HepG2 (cell line): ENCODE results near the gene NSD1. TPM values are rescaled to one million over a fixed set of nuclear protein-coding genes. Genes with fewer than 3 reads are reported as not detected.
A peak's percentile ranks its signal among the peaks of the same experiment; 100 is the strongest.

Experiments used
- ARNT ChIP-seq: fragments of 450-650 bp; IDR thresholded peaks from 2 replicates; pipeline ENCODE4 v1.6.1; 2017
- ARNTL ChIP-seq: sonication (generic); formaldehyde crosslinking; IDR thresholded peaks from 2 replicates; pipeline ENCODE4 v1.4.0; 2020; ENCODE audit warnings: mild to moderate bottlenecking, missing genetic modification reagents
- ATRX ChIP-seq: sonication (generic); formaldehyde crosslinking; IDR thresholded peaks from 2 replicates; pipeline ENCODE4 v1.4.0; 2020; ENCODE audit warnings: missing genetic modification reagents, borderline replicate concordance
- BATF2 ChIP-seq: sonication (generic); formaldehyde crosslinking; IDR thresholded peaks from 2 replicates; pipeline ENCODE4 v1.8.0; 2022; ENCODE audit warnings: mild to moderate bottlenecking, missing genetic modification reagents, moderate library complexity
- BCL6 ChIP-seq: IDR thresholded peaks from 2 replicates; pipeline ENCODE4 v1.6.1; 2016; ENCODE audit warnings: missing genetic modification reagents, missing compliant biosample characterization
- ETV5 ChIP-seq: IDR thresholded peaks from 2 replicates; pipeline ENCODE4 v1.6.1; 2018; ENCODE audit warnings: missing biosample characterization, missing genetic modification reagents, inconsistent platforms, borderline replicate concordance
- FIP1L1 ChIP-seq: fragments of 200-400 bp; formaldehyde crosslinking; IDR thresholded peaks from 2 replicates; pipeline ENCODE4 v1.6.1; 2018; ENCODE audit warnings: low read depth, mild to moderate bottlenecking, low read length, moderate library complexity, borderline replicate concordance; ENCODE audit not compliant: insufficient read depth
- GLMP ChIP-seq: sonication (generic); formaldehyde crosslinking; IDR thresholded peaks from 2 replicates; pipeline ENCODE4 v1.9.0; 2021; ENCODE audit warnings: missing genetic modification reagents, mild to moderate bottlenecking, borderline replicate concordance
- HMGXB3 ChIP-seq: sonication (generic); formaldehyde crosslinking; IDR thresholded peaks from 2 replicates; pipeline ENCODE4 v1.4.0; 2020; ENCODE audit warnings: missing genetic modification reagents, borderline replicate concordance
- HNRNPK ChIP-seq: fragments of 200-400 bp; formaldehyde crosslinking; IDR thresholded peaks from 2 replicates; pipeline ENCODE4 v1.6.1; 2018; ENCODE audit warnings: low read length, low read depth, moderate library complexity, mild to moderate bottlenecking; ENCODE audit not compliant: poor library complexity, severe bottlenecking
- PAF1 ChIP-seq: IDR thresholded peaks from 2 replicates; pipeline ENCODE4 v1.6.1; 2016; ENCODE audit warnings: missing genetic modification reagents, missing compliant biosample characterization
- PPARG ChIP-seq: conservative IDR thresholded peaks from 2 replicates; pipeline ENCODE4 v1.6.1; 2016; ENCODE audit warnings: missing biosample characterization, missing genetic modification reagents
- PREB ChIP-seq: sonication (generic); formaldehyde crosslinking; IDR thresholded peaks from 2 replicates; pipeline ENCODE4 v1.4.0; 2020; ENCODE audit warnings: missing genetic modification reagents
- TRAFD1 ChIP-seq: sonication (generic); formaldehyde crosslinking; IDR thresholded peaks from 2 replicates; pipeline ENCODE4 v1.5.1; 2020; ENCODE audit warnings: missing genetic modification reagents, mild to moderate bottlenecking, borderline replicate concordance
- U2AF2 ChIP-seq: fragments of 200-400 bp; formaldehyde crosslinking; IDR thresholded peaks from 2 replicates; pipeline ENCODE4 v1.6.1; 2017; ENCODE audit warnings: low read depth, mild to moderate bottlenecking, low read length
- ZNF264 ChIP-seq: sonication (generic); formaldehyde crosslinking; IDR thresholded peaks from 2 replicates; pipeline ENCODE4 v1.4.0; 2020; ENCODE audit warnings: missing genetic modification reagents
- ZNF354B ChIP-seq: sonication (generic); formaldehyde crosslinking; IDR thresholded peaks from 2 replicates; pipeline ENCODE4 v1.8.0; 2022; ENCODE audit warnings: mild to moderate bottlenecking, missing genetic modification reagents
- ZNF770 ChIP-seq: sonication (generic); formaldehyde crosslinking; IDR thresholded peaks from 2 replicates; pipeline ENCODE4 v1.5.0; 2020; ENCODE audit warnings: mild to moderate bottlenecking, missing genetic modification reagents
- polyA plus RNA-seq, 8 experiments: library from polyadenylated mRNA; depleted of rRNA in 3 of 8; stranded (reverse) in 7 of 8; unstranded in 1 of 8; fragments of >200 nt; fragmentation: Illumina TruSeq in 4 of 8; extraction: Trizol in 4 of 8; gene quantifications; 2 replicates each; pipeline versions ENCODE4 v1.2.1 to v1.2.3, GENCODE V29; 2011 to 2016; ENCODE audit warnings: low read depth in 4 of 8, missing spikeins in 1 of 8, mixed read lengths in 1 of 8; ENCODE audit not compliant: insufficient read depth in 1 of 8
- total RNA-seq, 5 experiments: library from RNA; depleted of rRNA; stranded (reverse); fragments of >200 nt; fragmentation: Illumina TruSeq; extraction: Trizol; gene quantifications; 2 replicates each; pipeline ENCODE4 v1.2.3, GENCODE V29; 2016; ENCODE audit warnings: low read depth in 1 of 5

NSD1 gene
- total and polyA plus RNA-seq, 2 of the 13 experiments (the other 11 are each of a cell fraction or from before 2014, with no cell fraction given): 0.01 to 0.09 TPM

- no peak for TF ChIP-seq GLMP (CRISPR knock-in tag)
- no peak for TF ChIP-seq BATF2 (CRISPR knock-in tag)
- no peak for TF ChIP-seq PPARG
- TF ChIP-seq HMGXB3 (CRISPR knock-in tag): no peak
- TF ChIP-seq ETV5 (CRISPR knock-in tag): peak; percentile 11; the same call in 1 of the 2 replicates
- no peak for TF ChIP-seq PREB (CRISPR knock-in tag)
- TF ChIP-seq ARNT: no peak
- TF ChIP-seq ZNF770: no peak
- no peak for TF ChIP-seq HNRNPK
- no peak for TF ChIP-seq FIP1L1
- TF ChIP-seq TRAFD1 (CRISPR knock-in tag): no peak
- TF ChIP-seq ZNF264 (CRISPR knock-in tag): no peak
- no peak for TF ChIP-seq BCL6 (CRISPR knock-in tag)
- no peak for TF ChIP-seq ATRX (CRISPR knock-in tag)
- no peak for TF ChIP-seq ZNF354B (CRISPR knock-in tag)
- no peak for TF ChIP-seq PAF1 (CRISPR knock-in tag)
- TF ChIP-seq ARNTL (CRISPR knock-in tag): no peak
- TF ChIP-seq U2AF2: no peak
Measured at GRCh38 chr5:177304392-177305119, 171.0 kb downstream of the NSD1 start (continued).
